OCI-LY1 (cell line): ENCODE measurements around the gene CDH4.

Source experiments
- CTCF ChIP-seq: fragments of 200-600 bp; sonication (generic), shearing (Covaris generic); IDR thresholded peaks from 2 replicates; pipeline ENCODE4 v1.5.1; 2017; ENCODE audit warnings: mild to moderate bottlenecking, antibody characterized with exemption, low read length, moderate library complexity, mixed read lengths
- EZH2 ChIP-seq: fragments of 200-600 bp; sonication (generic), shearing (Covaris generic); IDR thresholded peaks from 2 replicates; pipeline ENCODE4 v1.8.0; 2017; ENCODE audit warnings: borderline replicate concordance, mixed run types, mild to moderate bottlenecking, antibody characterized with exemption, low read length, moderate library complexity, mixed read lengths

GRCh38 chr20:61968932-61969331 lies 716.9 kb downstream of the CDH4 start:
- TF ChIP-seq CTCF (no peak), EZH2 (no peak)
